ENCODE results near the gene MMP19.

GRCh38 chr12:55842681-55843429, at the start of gene MMP19:
- TF ChIP-seq ZFX (IDR thresholded peaks at IDR 0.05), result no peak
- no peak for TF ChIP-seq CTCF (conservative IDR thresholded peaks at IDR 0.05)
